ENCODE data around the gene GMNN.
A peak's percentile ranks its signal among the peaks of the same experiment; 100 is the strongest.

GMNN gene

GRCh38 chr6:24743265-24743943 is 31.3 kb upstream of the GMNN start:
- Histone ChIP-seq H3K9ac (ENCODE audit: low read length) (no peak overlapping the region), H3K9me2 (replicated peaks; ENCODE audit: insufficient read depth, low read length) (no peaks in the 10 kb centered on the region), H3K27me3 (ENCODE audit: low read length) (no peaks in the 10 kb centered on the region), H3K9me3 (ENCODE audit: insufficient read depth, low read length) (no peaks in the 10 kb centered on the region), H3K4me2 (ENCODE audit: low read depth, low read length, poor library complexity, severe bottlenecking) (peak overlapping the region; percentile 21), H3K79me2 (ENCODE audit: insufficient read depth, low read length) (no peaks in the 10 kb centered on the region), H3K27ac (ENCODE audit: low read depth, low read length) (0 out of 2 replicates have a peak overlapping the region, but pooled peaks have one; percentile 3), H4K20me1 (ENCODE audit: low read depth, low read length) (no peaks in the 10 kb centered on the region), H2AFZ (ENCODE audit: low read depth, low read length, severe bottlenecking) (peak overlapping the region; percentile 9), H3K4me3 (ENCODE audit: insufficient read depth, low read length, poor library complexity, severe bottlenecking) (no peak overlapping the region), H3F3A (ENCODE audit: insufficient read depth) (no peaks in the 10 kb centered on the region), H3K36me3 (ENCODE audit: low read length) (no peaks in the 10 kb centered on the region)
- TF ChIP-seq EZH2phosphoT487 (conservative IDR thresholded peaks at IDR 0.05; ENCODE audit: low read length) (no peak), CTCF (IDR thresholded peaks at IDR 0.05; ENCODE audit: insufficient read depth, low read length, poor library complexity, severe bottlenecking) (no peak)

- no peaks in the 10 kb centered on the region for H3K36me3 ChIP-seq (ENCODE audit: low read length)
- no peaks in the 10 kb centered on the region for H3K9me2 ChIP-seq (replicated peaks; ENCODE audit: insufficient read depth, low read length)
- TF ChIP-seq EZH2phosphoT487 (conservative IDR thresholded peaks at IDR 0.05; ENCODE audit: low read length) (no peak), CTCF (IDR thresholded peaks at IDR 0.05; ENCODE audit: insufficient read depth, low read length, poor library complexity, severe bottlenecking) (no peak)
- H3K4me3 ChIP-seq (ENCODE audit: insufficient read depth, low read length, poor library complexity, severe bottlenecking) = no peak overlapping the region
- no peaks in the 10 kb centered on the region for H3K9me3 ChIP-seq (ENCODE audit: insufficient read depth, low read length)
- H3K27me3 ChIP-seq (ENCODE audit: low read length) = no peaks in the 10 kb centered on the region
- H3K79me2 ChIP-seq (ENCODE audit: insufficient read depth, low read length) = no peaks in the 10 kb centered on the region
- no peak overlapping the region for H3K9ac ChIP-seq (ENCODE audit: low read length)
- H3F3A ChIP-seq (ENCODE audit: insufficient read depth) = no peaks in the 10 kb centered on the region
- H3K4me2 ChIP-seq (ENCODE audit: low read depth, low read length, poor library complexity, severe bottlenecking) = peak overlapping the region; percentile 21
- peak overlapping the region; percentile 9 for H2AFZ ChIP-seq (ENCODE audit: low read depth, low read length, severe bottlenecking)
- 0 out of 2 replicates have a peak overlapping the region, but pooled peaks have one; percentile 3 for H3K27ac ChIP-seq (ENCODE audit: low read depth, low read length)
- H4K20me1 ChIP-seq (ENCODE audit: low read depth, low read length) = no peaks in the 10 kb centered on the region
Measured at GRCh38 chr6:24743944-24744335, 30.8 kb upstream of the GMNN start.

GRCh38 chr6:24744911-24745310 is 29.8 kb upstream of the GMNN start:
- no peak overlapping the region for H3K27ac ChIP-seq (ENCODE audit: low read depth, low read length)
- H3K36me3 ChIP-seq (ENCODE audit: low read length) = no peaks in the 10 kb centered on the region
- no peak overlapping the region for H3K9ac ChIP-seq (ENCODE audit: low read length)
- no peaks in the 10 kb centered on the region for H3K9me3 ChIP-seq (ENCODE audit: insufficient read depth, low read length)
- no peaks in the 10 kb centered on the region for H3K27me3 ChIP-seq (ENCODE audit: low read length)
- no peaks in the 10 kb centered on the region for H3K79me2 ChIP-seq (ENCODE audit: insufficient read depth, low read length)
- no peaks in the 10 kb centered on the region for H3K9me2 ChIP-seq (replicated peaks; ENCODE audit: insufficient read depth, low read length)
- H2AFZ ChIP-seq (ENCODE audit: low read depth, low read length, severe bottlenecking) = no peak overlapping the region
- no peak overlapping the region for H3K4me2 ChIP-seq (ENCODE audit: low read depth, low read length, poor library complexity, severe bottlenecking)
- H3K4me3 ChIP-seq (ENCODE audit: insufficient read depth, low read length, poor library complexity, severe bottlenecking) = no peak overlapping the region
- no peaks in the 10 kb centered on the region for H3F3A ChIP-seq (ENCODE audit: insufficient read depth)
- no peaks in the 10 kb centered on the region for H4K20me1 ChIP-seq (ENCODE audit: low read depth, low read length)
- TF ChIP-seq EZH2phosphoT487 (conservative IDR thresholded peaks at IDR 0.05; ENCODE audit: low read length) (no peak), CTCF (IDR thresholded peaks at IDR 0.05; ENCODE audit: insufficient read depth, low read length, poor library complexity, severe bottlenecking) (no peak)
